GM18909 (cell line): ENCODE results near the gene SOX13.
"Not testable (repeated sequence)": the region's sequence is repeated elsewhere in the genome, so short reads cannot be mapped to it uniquely, and the experiment has no call there.

Experiments
- ATAC-seq: cut with Tn5 transposase; IDR thresholded peaks from one replicate; pipeline ENCODE4 v1.9.1; 2021; ENCODE audit warnings: mild to moderate bottlenecking; ENCODE audit not compliant: unreplicated experiment, poor library complexity

The SOX13 gene

GRCh38 chr1:204072931-204073836 is at the start of gene SOX13:
SOX13 (plus strand) TSS chr1:204073115; CDS start chr1:204112916, 39,801 bp downstream.
- no peak for ATAC-seq

GRCh38 chr1:204025917-204026707 is 46.8 kb upstream of the SOX13 start:
- no peak for ATAC-seq

GRCh38 chr1:204027446-204027845 is 45.5 kb upstream of the SOX13 start:
- ATAC-seq: no peak

DNA sequence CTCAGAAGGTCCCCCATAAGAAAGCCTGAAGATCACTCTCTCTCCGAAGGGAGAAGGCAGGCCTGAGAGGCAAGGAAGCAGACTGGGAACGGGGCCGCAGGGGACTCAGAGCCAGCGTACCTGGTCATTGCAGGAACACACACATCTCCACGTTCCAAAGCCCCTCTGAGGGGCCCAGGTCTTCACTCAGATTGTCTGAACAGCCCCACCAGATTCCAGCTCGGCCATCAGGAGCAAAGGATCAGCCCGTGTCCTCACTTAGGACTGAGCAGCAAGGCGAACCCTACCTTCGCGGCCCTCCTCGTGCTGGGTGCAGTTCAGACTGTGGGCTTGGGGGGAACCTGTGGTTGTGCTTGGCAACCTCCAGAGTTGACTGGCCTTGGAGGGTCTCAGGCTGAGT is 43.9 kb upstream of the SOX13 start:
- ATAC-seq: no peak

- ATAC-seq: no peak
These were observed 41.7 kb upstream of the SOX13 start for GRCh38 chr1:204031098-204031710.

DNA sequence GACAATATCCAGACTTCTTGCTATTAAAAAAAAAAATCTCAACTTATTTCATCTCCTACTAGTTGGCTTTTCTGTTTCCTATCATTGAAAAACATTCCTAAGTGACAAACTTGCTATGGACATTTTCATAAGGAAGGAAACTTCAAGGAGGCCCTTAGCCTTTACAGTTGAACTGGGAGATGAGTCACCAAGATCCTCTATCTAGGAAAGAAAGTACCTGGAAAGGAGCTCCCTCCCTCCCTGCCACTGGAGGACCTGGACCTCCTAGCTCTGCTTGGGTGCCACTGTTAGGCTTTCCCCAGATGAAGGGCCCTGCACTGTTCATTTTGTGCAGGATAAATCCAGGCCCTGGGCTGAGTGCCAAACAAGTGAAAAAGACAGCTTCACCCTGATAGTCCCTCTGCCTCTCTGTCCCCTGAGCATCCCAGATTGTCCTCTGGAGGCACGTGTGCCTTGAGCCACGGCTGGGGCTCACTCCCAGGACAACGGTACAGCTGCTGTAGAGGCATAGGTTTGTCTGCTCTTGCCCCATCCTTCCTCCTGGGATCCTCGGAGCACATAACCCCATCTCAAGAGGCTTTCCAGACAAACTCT is 40.2 kb upstream of the SOX13 start:
- ATAC-seq: no peak

DNA sequence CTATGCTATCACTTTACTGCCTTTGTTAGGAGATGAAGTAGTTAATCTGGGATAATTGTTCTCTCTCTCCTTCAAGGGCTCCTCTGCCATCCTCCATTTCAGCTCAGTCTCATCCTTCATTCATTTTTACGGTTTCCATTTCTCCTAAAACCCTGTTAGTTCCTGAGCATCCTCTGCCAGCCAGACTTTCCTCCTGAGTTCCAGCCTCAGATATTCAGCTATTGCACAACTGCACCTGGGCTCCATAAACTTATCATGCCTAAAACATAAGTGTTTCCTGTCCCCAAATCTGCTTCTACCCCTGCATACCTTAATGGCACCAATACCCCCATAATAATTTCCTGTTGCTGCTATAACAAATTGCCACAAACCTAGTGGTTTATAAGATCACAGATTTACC is 39.6 kb upstream of the SOX13 start:
- no peak for ATAC-seq

GRCh38 chr1:204036882-204037655 is 35.8 kb upstream of the SOX13 start:
- ATAC-seq: no peak

DNA sequence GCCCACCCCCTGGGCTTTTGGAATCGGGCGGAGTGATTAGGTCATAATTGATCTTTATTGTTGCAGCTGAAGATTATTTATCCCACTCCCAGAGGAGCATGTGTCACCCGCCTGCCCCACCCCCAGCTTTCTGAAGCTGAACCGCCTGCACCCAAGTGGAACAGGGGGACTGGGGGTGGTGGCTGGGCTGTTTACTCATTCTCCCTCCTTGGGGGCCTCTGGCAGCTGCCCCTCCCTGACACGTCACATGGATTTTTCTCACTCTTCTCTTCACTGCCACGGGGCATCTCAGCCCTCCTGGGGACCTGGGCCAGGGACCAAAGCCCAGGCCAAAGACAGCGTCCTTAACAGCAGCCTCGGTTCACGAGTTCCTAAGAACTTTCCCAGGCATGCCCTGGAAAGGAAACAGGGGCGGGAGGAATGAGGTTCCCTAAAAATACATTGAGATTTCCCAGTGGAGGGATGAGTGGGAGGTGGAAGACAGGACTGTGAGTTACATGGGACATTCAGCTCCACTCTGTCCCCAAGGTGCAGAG is 31.6 kb upstream of the SOX13 start:
- no peak for ATAC-seq

DNA sequence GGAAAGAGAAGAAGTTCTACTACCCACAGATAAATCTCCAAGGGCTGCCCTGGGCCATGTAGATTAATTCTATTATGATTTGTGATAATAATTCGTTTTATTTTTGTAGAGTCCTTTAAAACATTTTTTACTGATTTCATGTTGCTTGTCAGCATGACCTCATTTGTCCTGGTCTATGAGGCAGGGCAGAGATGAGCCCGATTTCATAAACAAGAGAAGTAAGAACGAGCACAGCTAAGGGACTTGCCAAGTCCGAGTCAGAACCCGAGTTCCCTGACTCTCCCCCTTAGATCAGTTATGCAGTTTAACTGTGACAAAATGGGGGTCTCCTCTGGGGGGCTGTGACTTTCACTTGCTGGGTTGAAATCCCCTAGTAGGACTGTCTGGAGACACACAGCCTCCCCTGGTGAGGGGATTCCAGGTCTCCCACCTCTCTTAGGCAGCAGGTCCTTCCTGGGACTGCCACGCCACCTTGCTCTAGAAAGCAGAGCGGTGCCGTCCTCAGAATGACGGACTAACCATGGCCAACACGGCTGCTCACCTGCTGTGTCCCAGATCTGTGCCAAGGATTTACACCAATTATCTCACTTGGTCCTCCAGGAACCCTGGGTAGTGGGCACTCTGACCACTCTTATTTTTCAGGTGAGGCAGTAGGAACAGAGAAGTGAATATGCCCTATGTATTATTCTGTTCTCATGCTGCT is 31.0 kb upstream of the SOX13 start:
- no peak for ATAC-seq

- ATAC-seq: no peak
These were observed 30.4 kb upstream of the SOX13 start for GRCh38 chr1:204042516-204042915.

GRCh38 chr1:204043680-204044079 is 29.2 kb upstream of the SOX13 start:
- no peak for ATAC-seq

GRCh38 chr1:204044448-204044847 is 28.5 kb upstream of the SOX13 start:
- no peak for ATAC-seq

GRCh38 chr1:204045430-204045829 is 27.5 kb upstream of the SOX13 start:
- no peak for ATAC-seq

- no peak for ATAC-seq
These were observed 26.6 kb upstream of the SOX13 start for GRCh38 chr1:204046346-204046745.

DNA sequence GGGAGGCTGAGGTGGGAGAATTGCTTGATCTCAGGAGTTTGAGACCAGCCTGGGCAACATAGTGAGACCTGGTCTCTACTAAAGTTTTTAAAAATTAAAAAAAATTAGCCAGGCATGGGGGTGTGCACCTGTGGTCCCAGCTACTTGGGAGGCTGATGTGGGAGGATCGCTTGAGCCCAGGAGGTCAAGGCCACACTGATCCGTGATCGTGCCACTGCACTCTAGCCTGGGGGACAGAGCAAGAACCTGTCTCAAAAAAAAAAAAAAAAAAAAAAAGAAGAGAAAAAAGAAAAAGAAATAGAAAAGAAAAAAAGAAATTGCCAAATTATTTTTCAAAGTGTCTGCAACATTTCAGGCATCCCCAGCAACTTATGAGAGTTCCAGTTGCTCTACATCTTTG is 24.1 kb upstream of the SOX13 start:
- ATAC-seq: not testable (repeated sequence)

DNA sequence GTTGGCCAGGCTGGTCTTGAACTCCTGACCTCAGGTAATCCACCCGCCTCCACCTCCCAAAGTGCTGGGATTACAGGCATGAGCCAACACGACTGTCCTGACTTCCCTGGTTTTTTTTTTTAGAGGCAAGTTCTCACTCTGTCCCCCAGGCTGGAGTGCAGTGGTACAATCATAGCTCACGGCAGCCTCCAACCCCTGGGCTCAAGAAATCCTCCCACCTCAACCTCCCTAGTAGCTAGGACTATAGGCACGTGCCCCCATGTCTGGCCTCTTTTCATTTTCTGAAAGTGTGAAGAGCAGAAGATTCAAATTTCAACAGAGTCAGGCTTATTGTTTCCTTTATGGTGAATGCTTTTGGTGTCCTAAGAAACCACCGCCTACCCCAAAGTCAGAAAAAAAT is 21.7 kb upstream of the SOX13 start:
- no peak for ATAC-seq

GRCh38 chr1:204051718-204052117 is 21.2 kb upstream of the SOX13 start:
- no peak for ATAC-seq

DNA sequence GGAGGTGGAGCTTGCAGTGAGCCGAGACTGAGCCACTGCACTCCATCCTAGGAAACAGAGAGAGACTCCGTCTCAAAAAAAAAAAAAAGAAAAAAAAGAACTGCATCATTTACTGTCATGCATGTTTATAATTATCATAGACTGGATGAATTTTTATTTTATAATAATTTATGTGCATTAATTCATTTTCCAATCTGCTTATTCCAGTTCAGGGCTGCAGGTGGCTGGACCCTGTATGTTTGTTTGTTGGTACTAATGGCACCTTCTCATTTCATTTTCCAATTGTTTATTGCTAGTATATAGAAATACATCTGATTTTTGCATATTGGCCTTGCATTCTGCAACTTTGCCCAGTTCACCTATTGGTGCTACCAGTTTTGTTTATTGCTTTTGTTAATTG is 19.0 kb upstream of the SOX13 start:
- no peak for ATAC-seq
